ENCODE measurements around the gene PRSS27.

DNA sequence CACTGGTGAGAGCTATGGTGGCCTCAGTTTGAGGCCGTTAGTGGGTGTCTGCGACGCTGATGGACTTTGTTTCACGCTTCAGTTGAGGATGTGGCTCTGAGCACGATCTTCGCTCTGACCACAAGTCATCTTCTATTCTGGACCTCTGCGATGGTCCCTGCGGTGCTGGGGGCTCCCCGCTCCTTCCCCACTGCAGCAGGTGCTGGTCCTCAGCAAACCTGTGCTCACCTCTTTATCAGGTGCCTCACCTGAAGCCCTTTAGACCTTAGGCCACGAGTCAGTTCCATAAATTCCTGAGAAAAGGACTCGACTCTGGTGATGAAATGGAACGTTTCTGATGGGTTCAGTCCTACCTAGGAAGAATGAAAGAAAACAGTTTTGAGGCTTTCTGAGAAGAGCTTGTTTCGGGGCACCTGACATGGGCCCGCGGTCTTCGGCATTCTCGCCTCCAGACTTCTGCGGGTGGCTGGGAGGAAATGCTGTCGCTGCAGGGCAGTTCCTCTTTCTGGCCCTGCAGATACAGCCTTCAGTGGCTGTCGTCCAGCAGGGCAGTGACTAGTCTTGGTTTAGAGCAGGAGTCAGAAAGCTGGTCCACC is 33.0 kb downstream of the PRSS27 start:
- TF ChIP-seq, protein P1, sequence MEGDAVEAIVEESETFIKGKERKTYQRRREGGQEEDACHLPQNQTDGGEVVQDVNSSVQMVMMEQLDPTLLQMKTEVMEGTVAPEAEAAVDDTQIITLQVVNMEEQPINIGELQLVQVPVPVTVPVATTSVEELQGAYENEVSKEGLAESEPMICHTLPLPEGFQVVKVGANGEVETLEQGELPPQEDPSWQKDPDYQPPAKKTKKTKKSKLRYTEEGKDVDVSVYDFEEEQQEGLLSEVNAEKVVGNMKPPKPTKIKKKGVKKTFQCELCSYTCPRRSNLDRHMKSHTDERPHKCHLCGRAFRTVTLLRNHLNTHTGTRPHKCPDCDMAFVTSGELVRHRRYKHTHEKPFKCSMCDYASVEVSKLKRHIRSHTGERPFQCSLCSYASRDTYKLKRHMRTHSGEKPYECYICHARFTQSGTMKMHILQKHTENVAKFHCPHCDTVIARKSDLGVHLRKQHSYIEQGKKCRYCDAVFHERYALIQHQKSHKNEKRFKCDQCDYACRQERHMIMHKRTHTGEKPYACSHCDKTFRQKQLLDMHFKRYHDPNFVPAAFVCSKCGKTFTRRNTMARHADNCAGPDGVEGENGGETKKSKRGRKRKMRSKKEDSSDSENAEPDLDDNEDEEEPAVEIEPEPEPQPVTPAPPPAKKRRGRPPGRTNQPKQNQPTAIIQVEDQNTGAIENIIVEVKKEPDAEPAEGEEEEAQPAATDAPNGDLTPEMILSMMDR (IDR thresholded peaks at IDR 0.05), result no peak
- no peak for TF ChIP-seq POLR2AphosphoS5 (IDR thresholded peaks at IDR 0.05)
- no peak for TF ChIP-seq EP300 (IDR thresholded peaks at IDR 0.05)
- TF ChIP-seq POLR2A (IDR thresholded peaks at IDR 0.05), result no peak

Measured in gastroesophageal sphincter (tissue), 3 donors.